Epithelial cell of proximal tubule (primary cell): Measurements from ENCODE around the gene DUSP2. TPM values are rescaled to one million over a fixed set of nuclear protein-coding genes. Genes with fewer than 3 reads are reported as not detected.

Source experiments
- DNase-seq: peaks from one replicate; pipeline ENCODE4 v3.0.0-alpha.2; 2011; ENCODE audit warnings: low read depth
- H3K4me3 ChIP-seq: 2 replicates; pipeline ENCODE4 v1.5.1; 2011; ENCODE audit warnings: low read depth, mild to moderate bottlenecking, low read length
- total RNA-seq: library from RNA; depleted of rRNA; stranded (reverse); fragments of >200 nt; gene quantifications from 2 replicates; pipeline ENCODE4 v1.2.3, GENCODE V29; 2015
- TF ChIP-seq, protein P1 (sequence below): conservative IDR thresholded peaks from 2 replicates; pipeline ENCODE4 v1.5.1; 2012; ENCODE audit warnings: low read depth, mild to moderate bottlenecking, low read length

The DUSP2 gene
- total RNA-seq, 1 donor from 2014 or later, result 5.4 TPM

DNA sequence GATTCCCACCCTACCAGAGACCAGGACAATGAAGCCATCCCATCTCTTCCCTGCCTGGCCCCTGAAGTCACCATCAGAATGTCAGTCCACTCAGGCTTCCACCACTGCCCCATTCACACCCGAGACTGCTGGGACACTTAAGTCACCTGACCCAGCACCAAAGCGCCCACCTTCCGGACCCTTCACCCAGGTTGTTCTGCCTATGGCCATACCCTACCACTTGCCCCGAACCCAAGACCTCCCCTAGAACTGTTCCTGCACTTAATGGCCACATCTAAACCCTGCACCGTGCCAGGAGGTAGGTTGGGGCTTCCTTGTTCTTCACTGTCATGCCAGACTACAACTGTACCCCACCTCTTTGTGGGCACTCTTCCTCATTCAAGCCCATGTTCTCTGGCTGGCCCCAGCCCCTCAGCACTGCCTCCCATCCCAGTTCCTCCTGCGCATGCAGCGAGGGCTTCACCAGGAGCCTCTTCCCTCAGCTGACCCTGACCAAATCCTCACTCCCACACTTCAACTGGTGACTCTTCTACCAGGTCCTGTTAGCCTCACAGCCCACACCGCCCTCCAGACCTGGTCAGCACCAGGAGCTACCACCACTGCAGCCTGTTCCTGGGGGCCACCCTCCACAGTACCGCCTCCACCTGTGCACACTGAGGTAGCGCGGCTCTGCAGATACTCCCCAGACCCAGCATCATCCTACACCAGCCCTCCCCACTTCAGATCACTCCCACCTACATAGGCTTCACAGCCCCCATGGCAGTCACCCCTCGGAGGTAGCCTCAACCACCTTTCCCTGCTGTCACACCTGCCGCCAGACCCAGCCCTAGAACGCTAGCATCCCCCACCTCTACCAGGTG lies 20.6 kb downstream of the DUSP2 start:
- H3K4me3 ChIP-seq, result no peak overlapping the region
- no peak for DNase-seq
- TF ChIP-seq, protein P1, sequence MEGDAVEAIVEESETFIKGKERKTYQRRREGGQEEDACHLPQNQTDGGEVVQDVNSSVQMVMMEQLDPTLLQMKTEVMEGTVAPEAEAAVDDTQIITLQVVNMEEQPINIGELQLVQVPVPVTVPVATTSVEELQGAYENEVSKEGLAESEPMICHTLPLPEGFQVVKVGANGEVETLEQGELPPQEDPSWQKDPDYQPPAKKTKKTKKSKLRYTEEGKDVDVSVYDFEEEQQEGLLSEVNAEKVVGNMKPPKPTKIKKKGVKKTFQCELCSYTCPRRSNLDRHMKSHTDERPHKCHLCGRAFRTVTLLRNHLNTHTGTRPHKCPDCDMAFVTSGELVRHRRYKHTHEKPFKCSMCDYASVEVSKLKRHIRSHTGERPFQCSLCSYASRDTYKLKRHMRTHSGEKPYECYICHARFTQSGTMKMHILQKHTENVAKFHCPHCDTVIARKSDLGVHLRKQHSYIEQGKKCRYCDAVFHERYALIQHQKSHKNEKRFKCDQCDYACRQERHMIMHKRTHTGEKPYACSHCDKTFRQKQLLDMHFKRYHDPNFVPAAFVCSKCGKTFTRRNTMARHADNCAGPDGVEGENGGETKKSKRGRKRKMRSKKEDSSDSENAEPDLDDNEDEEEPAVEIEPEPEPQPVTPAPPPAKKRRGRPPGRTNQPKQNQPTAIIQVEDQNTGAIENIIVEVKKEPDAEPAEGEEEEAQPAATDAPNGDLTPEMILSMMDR, result no peak

DNA sequence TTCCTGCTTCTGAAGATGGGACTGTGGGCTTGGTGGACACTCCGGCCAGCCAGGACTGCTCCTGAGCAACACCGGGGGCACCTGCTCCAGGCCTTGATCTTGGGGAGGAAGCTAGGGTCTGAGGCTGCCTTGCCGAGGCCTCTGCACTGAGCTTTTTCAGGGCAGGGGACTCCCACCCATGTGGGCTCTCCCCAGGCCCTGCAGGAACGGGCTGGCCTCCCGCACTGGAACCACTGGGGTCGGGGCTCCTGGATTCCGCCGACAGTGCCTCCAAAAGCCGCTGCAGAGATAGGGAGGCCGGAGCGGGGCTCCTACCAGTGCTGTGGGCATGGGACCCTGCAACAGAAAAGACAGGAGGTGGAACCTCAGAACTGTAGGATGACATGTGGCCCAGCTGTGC lies 21.3 kb downstream of the DUSP2 start:
- H3K4me3 ChIP-seq, result no peak overlapping the region
- no peak for DNase-seq
- TF ChIP-seq, protein P1, result no peak

DNA sequence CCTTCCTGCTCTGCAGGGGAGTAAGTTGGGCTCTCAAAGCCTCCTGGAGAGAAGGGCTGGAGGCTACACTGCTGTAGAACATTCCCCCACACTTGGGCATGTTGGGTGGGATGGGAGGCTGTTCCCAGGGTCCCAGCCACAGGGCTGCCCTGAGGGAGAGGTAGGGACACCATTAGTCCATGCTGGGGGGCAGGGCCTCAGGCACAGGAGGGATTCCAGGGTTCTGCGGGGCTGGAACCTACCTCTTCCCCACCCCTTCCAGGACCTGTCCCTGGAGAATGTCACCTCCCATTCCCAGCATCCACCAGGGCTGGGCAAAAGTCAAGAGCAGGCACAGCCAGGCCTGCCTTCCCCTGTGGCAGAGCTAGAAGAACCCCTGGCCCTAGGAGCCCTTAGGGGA lies 21.9 kb downstream of the DUSP2 start:
- TF ChIP-seq, protein P1, result no peak
- no peak overlapping the region for H3K4me3 ChIP-seq
- no peak for DNase-seq

DNA sequence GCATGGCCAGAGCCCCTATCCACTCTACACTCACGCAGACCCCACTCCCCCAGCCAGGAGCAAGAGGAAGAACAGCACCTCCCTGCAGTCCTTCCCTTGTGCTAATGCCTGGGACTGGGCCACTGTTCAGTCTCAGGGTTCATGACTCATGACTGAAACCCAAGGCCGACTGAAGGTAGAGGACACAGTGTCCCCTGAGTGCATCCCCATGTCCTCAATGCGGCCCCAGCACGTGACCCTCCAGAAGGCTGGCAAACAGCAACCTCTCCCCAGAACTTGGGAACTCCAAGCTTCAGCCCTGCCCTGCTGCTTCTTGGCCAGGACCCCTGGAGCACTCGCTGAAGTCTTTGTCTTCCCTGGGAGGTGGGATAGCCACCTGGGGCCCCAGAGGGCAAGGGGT lies 22.8 kb downstream of the DUSP2 start:
- no peak for DNase-seq
- TF ChIP-seq, protein P1, result no peak
- H3K4me3 ChIP-seq, result no peak overlapping the region

DNA sequence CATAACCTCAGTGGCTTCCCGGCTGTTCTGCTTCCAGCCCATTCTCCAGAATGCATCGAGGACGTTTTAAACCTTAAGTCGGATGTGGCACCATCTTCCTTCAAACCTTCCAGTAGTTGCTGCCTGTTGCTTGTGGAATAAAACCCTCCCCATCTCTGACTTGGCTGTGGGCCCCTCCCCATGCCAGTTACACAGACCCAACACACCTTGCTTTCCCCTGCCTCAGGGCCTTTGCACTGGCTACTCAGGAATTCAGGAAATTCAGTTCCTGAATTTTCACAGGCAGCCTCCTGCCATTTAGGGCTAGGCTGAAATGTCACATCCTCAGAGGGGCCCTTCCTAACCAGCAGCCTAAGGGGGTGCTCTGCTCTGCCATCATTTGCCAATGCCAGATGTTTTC lies 23.8 kb downstream of the DUSP2 start:
- no peak overlapping the region for H3K4me3 ChIP-seq
- DNase-seq, result no peak
- TF ChIP-seq, protein P1, result no peak

DNA sequence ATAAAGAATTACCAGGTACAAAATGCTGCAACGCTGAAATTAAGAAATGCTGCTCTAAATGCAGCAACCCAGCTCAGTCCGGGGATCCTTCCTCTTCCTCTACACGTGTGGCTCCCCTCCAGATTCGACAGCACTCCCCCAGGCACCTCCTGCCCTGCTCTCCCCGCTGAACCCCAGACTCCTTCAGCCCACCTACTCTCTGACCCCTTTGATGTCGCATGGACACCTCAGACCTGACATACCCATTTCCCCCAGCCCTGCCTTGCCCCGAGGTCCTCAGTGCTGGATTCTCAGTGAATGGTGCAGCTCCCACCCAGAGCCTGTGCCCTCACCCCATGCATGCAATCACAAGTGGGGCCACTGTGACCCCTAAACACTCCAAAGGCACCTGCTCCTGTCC lies 24.2 kb downstream of the DUSP2 start:
- DNase-seq, result no peak
- TF ChIP-seq, protein P1, result no peak
- H3K4me3 ChIP-seq, result no peak overlapping the region
